ENCODE measurements around the gene KIF21B.

Gene KIF21B

DNA sequence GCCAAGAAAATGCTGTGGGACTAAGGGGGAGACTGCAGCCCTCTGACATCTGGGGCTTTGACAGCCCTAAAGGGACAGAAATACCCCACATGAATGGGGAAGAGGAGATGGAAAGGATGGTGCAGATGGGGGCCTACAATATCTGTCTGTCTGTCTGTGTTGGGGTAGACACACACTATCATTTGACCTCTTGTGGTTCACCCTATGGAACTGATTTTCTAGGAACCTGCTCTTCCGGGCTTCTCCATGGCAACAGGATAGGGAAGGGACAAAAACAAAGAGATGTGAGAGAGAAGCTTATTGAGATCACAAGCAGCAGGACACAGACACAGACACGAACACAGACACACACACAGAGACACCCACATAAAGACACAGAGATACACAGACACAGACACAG lies 17.1 kb downstream of the KIF21B start:
- Mint-ChIP-seq H3K27me3 (ENCODE audit: low read depth) (no peaks in the 10 kb centered on the region), H3K36me3 (ENCODE audit: low read depth) (peaks cover 14% of the 10 kb centered on the region), H3K4me3 (no peak overlapping the region), H3K27ac (no peak overlapping the region), H3K4me1 (peaks cover 4% of the 10 kb centered on the region), H3K9me3 (no peaks in the 10 kb centered on the region)
- TF ChIP-seq, protein P1, sequence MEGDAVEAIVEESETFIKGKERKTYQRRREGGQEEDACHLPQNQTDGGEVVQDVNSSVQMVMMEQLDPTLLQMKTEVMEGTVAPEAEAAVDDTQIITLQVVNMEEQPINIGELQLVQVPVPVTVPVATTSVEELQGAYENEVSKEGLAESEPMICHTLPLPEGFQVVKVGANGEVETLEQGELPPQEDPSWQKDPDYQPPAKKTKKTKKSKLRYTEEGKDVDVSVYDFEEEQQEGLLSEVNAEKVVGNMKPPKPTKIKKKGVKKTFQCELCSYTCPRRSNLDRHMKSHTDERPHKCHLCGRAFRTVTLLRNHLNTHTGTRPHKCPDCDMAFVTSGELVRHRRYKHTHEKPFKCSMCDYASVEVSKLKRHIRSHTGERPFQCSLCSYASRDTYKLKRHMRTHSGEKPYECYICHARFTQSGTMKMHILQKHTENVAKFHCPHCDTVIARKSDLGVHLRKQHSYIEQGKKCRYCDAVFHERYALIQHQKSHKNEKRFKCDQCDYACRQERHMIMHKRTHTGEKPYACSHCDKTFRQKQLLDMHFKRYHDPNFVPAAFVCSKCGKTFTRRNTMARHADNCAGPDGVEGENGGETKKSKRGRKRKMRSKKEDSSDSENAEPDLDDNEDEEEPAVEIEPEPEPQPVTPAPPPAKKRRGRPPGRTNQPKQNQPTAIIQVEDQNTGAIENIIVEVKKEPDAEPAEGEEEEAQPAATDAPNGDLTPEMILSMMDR (IDR thresholded peaks at IDR 0.05; ENCODE audit: unreplicated experiment in 3 of 3), result no peak

DNA sequence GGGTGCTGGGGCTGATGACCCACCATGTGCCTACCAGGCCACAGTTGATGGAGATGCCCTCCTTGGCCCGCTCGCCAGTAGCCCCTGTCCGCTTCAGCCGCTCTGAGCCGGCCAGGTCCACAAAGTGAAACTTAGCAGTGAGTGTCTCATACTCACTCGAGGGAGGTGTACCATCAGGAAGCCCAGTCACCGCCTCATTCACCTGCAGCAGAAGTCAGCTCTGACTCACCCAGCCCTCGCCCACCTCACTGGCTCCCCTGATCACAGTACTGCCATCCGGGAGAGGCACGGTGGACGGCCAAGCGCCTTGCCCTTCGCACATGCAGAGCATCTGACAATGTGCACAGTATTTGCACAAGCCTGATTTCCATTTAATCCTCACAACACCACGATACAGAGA lies 18.8 kb downstream of the KIF21B start:
- Mint-ChIP-seq H3K9me3 (no peaks in the 10 kb centered on the region), H3K4me3 (no peak overlapping the region), H3K4me1 (peaks cover 3% of the 10 kb centered on the region), H3K27me3 (ENCODE audit: low read depth) (no peaks in the 10 kb centered on the region), H3K27ac (no peak overlapping the region), H3K36me3 (ENCODE audit: low read depth) (peaks cover 15% of the 10 kb centered on the region)
- TF ChIP-seq, protein P1 (IDR thresholded peaks at IDR 0.05; ENCODE audit: unreplicated experiment in 3 of 3), result no peak

DNA sequence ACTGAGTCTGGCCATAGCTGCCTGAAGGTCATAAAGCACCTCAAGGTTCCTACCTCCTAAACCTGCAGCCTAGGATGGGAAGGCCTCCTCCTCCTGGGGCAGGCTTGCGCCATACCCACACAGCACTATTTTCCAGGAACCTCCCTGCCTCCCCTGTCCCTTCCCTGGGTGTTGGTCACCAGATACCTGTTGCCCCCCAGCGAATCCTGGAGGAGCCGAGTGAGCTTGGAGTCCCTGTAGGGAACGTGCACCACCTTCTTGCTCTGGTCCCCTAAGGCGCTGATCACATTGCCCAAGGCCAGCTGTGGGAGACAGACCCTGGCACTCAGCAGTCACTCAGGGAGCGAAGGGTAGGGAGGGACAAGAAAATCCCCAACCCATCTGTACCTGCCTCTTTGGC lies 19.4 kb downstream of the KIF21B start:
- Mint-ChIP-seq H3K4me3 (no peak overlapping the region), H3K27ac (no peak overlapping the region)

DNA sequence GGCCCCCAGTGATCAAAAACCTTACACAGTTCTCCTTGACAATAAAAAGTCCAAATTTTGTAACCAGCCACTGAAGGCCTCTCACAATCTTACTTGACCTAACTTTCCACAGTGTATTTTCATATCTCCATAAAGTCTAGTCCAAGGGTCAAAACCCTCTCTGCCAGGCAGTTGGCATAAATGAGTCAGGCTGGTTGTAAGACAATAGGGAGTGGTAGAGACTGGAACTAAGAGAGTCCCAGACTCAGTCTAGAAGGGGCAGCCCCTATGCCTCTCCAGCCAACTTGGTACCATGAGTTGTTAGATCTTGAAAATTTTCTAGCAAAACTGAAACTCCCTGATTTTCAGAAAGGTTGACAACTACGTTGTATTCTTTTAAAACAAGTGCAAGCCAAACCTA lies 21.0 kb downstream of the KIF21B start:
- Mint-ChIP-seq H3K36me3 (ENCODE audit: low read depth) (peaks cover 20% of the 10 kb centered on the region), H3K9me3 (no peaks in the 10 kb centered on the region), H3K4me3 (no peak overlapping the region), H3K4me1 (no peaks in the 10 kb centered on the region), H3K27ac (no peak overlapping the region), H3K27me3 (ENCODE audit: low read depth) (no peaks in the 10 kb centered on the region)
- TF ChIP-seq, protein P1 (IDR thresholded peaks at IDR 0.05; ENCODE audit: unreplicated experiment in 3 of 3), result no peak

More for the DNA sequence above, 19.4 kb downstream of the KIF21B start:
- H3K27me3 Mint-ChIP-seq (ENCODE audit: low read depth), result no peaks in the 10 kb centered on the region
- no peaks in the 10 kb centered on the region for H3K4me1 Mint-ChIP-seq
- TF ChIP-seq, protein P1 (IDR thresholded peaks at IDR 0.05; ENCODE audit: unreplicated experiment in 3 of 3), result no peak
- H3K36me3 Mint-ChIP-seq (ENCODE audit: low read depth), result peaks cover 15% of the 10 kb centered on the region
- no peaks in the 10 kb centered on the region for H3K9me3 Mint-ChIP-seq

DNA sequence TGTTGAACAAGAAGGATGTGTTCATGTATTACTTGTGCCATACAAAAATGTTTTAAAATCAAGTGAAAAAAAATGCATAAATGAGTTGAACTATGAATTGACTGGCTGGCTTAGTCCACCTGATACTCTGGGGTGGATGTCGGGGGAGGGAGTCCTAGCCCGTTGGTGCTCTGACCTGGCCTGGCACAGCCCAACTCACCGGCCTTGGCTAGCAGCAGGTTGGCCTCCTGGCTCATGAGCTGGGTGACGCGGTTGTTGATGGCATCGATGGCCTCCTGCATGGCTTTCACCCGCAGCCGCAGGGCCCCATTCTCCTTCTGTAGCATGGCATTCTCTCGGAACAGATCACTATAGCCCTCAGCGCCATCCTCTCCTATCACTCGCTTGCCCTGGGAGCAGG lies 21.6 kb downstream of the KIF21B start:
- no peaks in the 10 kb centered on the region for H3K4me1 Mint-ChIP-seq
- no peaks in the 10 kb centered on the region for H3K27me3 Mint-ChIP-seq (ENCODE audit: low read depth)
- H3K9me3 Mint-ChIP-seq, result no peaks in the 10 kb centered on the region
- no peak overlapping the region for H3K4me3 Mint-ChIP-seq
- peaks cover 24% of the 10 kb centered on the region for H3K36me3 Mint-ChIP-seq (ENCODE audit: low read depth)
- no peak overlapping the region for H3K27ac Mint-ChIP-seq
- TF ChIP-seq, protein P1 (IDR thresholded peaks at IDR 0.05; ENCODE audit: unreplicated experiment in 3 of 3), result no peak

DNA sequence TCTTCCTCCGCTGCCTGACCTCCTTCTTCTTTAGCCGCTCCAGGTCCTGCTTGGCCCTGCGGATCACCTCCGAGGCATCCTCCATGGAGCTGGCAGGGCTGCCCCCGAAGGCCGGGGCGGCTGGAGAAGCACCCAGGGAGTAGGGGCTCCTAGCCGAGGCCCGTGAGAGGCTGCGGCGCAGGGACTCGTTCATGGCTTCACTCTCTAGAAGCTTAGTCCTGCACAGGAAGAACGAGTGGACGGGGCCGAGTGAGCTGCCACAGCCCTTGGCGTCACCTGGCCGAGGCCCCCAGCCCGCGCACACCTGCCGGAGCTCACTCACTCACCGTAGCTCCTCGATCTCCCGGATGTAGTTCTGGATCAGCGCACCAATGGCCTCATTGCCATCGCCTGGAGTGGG lies 23.1 kb downstream of the KIF21B start:
- no peak overlapping the region for H3K4me3 Mint-ChIP-seq
- peaks cover 33% of the 10 kb centered on the region for H3K36me3 Mint-ChIP-seq (ENCODE audit: low read depth)
- no peaks in the 10 kb centered on the region for H3K9me3 Mint-ChIP-seq
- no peaks in the 10 kb centered on the region for H3K27me3 Mint-ChIP-seq (ENCODE audit: low read depth)
- H3K27ac Mint-ChIP-seq, result no peak overlapping the region
- H3K4me1 Mint-ChIP-seq, result no peaks in the 10 kb centered on the region
- TF ChIP-seq, protein P1 (IDR thresholded peaks at IDR 0.05; ENCODE audit: unreplicated experiment in 3 of 3), result no peak
